HCEC 1CT (cell line): Measurements from ENCODE around the gene SNAP25.

ENCODE experiments used
- DNase-seq: peaks from one replicate; pipeline ENCODE4 v3.0.0-alpha.2; 2017

Gene SNAP25

GRCh38 chr20:10218536-10219451 is at the start of gene SNAP25:
SNAP25 (plus strand) TSS chr20:10218830; CDS start chr20:10275492, 56,662 bp downstream.
- DNase-seq: peak; percentile 58

- DNase-seq: no peak
These were observed 48.9 kb upstream of the SNAP25 start for GRCh38 chr20:10169752-10170151.

GRCh38 chr20:10170261-10170660 is 48.4 kb upstream of the SNAP25 start:
- DNase-seq: no peak

GRCh38 chr20:10171864-10172751 is 46.5 kb upstream of the SNAP25 start:
- DNase-seq: no peak

- DNase-seq: no peak
These were observed 45.5 kb upstream of the SNAP25 start for GRCh38 chr20:10172998-10173655.

GRCh38 chr20:10174400-10174799 is 44.2 kb upstream of the SNAP25 start:
- DNase-seq: no peak

GRCh38 chr20:10177326-10177725 is 41.3 kb upstream of the SNAP25 start:
- DNase-seq: no peak

GRCh38 chr20:10178091-10178490 is 40.5 kb upstream of the SNAP25 start:
- DNase-seq: no peak

- no peak for DNase-seq
These were observed 39.8 kb upstream of the SNAP25 start for GRCh38 chr20:10178727-10179313.

- peak; percentile 28 for DNase-seq
These were observed 38.9 kb upstream of the SNAP25 start for GRCh38 chr20:10179574-10180298.

GRCh38 chr20:10180651-10181235 is 37.9 kb upstream of the SNAP25 start:
- no peak for DNase-seq

- DNase-seq: no peak
These were observed 32.7 kb upstream of the SNAP25 start for GRCh38 chr20:10185741-10186558.

- DNase-seq: no peak
These were observed 28.2 kb upstream of the SNAP25 start for GRCh38 chr20:10190456-10190855.

GRCh38 chr20:10192171-10192570 is 26.5 kb upstream of the SNAP25 start:
- DNase-seq: no peak

- no peak for DNase-seq
These were observed 24.5 kb upstream of the SNAP25 start for GRCh38 chr20:10194166-10194565.

GRCh38 chr20:10200330-10200729 is 18.3 kb upstream of the SNAP25 start:
- DNase-seq: no peak

- no peak for DNase-seq
These were observed 17.2 kb upstream of the SNAP25 start for GRCh38 chr20:10201321-10201870.

- DNase-seq: no peak
These were observed 9.5 kb upstream of the SNAP25 start for GRCh38 chr20:10209091-10209490.

GRCh38 chr20:10213526-10213925 is 5.1 kb upstream of the SNAP25 start:
- no peak for DNase-seq

- DNase-seq: no peak
These were observed 2.4 kb upstream of the SNAP25 start for GRCh38 chr20:10216146-10216791.
